H1 (cell line): ENCODE results near the gene PASD1. TPM values are rescaled to one million over a fixed set of nuclear protein-coding genes. Genes with fewer than 3 reads are reported as not detected.
A peak's percentile ranks its signal among the peaks of the same experiment; 100 is the strongest.

Source experiments
- CTCF ChIA-PET: fragments of 300-600 bp; sonication (Branson Sonifier 250); formaldehyde crosslinking; loops from one replicate; lab custom pipeline; 2021; ENCODE audit not compliant: partially characterized antibody; lab: Charles Lee
- POLR2A ChIA-PET: fragments of 300-600 bp; sonication (Branson Sonifier 250); formaldehyde crosslinking; loops from one replicate; lab custom pipeline; 2021; ENCODE audit warnings: inconsistent platforms; ENCODE audit not compliant: partially characterized antibody; lab: Charles Lee
- DNase-seq, 2 experiments: peaks; one replicate each; pipeline versions ENCODE4 v3.0.0 to v3.0.0-alpha.2; 2010 to 2022; ENCODE audit warnings: low spot score in 2 of 2, low read depth in 1 of 2, mixed read lengths in 1 of 2
- FAIRE-seq: peaks from 2 replicates; lab custom pipeline; 2011; peaks lifted over from hg19 to GRCh38; lab: Jason Lieb, UNC
- H2AFZ ChIP-seq: 2 replicates; pipeline ENCODE4 v1.8.1; 2012; ENCODE audit warnings: low read length, inconsistent platforms
- H2AK5ac ChIP-seq: 2 replicates; pipeline ENCODE4 v1.6.1; 2013; ENCODE audit warnings: low read depth, low read length
- H2BK120ac ChIP-seq: replicated peaks from 2 replicates; pipeline ENCODE3; 2013; ENCODE audit warnings: low read depth, low read length, inconsistent platforms
- H2BK12ac ChIP-seq: 2 replicates; pipeline ENCODE4 v1.6.1; 2013; ENCODE audit warnings: low read depth, low read length
- H2BK15ac ChIP-seq: 2 replicates; pipeline ENCODE4 v1.6.1; 2013; ENCODE audit warnings: low read length
- H2BK20ac ChIP-seq: 2 replicates; pipeline ENCODE4 v1.6.1; 2013; ENCODE audit warnings: low read length
- H2BK5ac ChIP-seq: 2 replicates; pipeline ENCODE4 v1.6.1; 2013; ENCODE audit warnings: low read depth, low read length
- H3K14ac ChIP-seq: 2 replicates; pipeline ENCODE4 v1.6.1; 2013; ENCODE audit warnings: inconsistent platforms; ENCODE audit not compliant: insufficient read length
- H3K18ac ChIP-seq: 2 replicates; pipeline ENCODE4 v1.6.1; 2013; ENCODE audit warnings: low read length; ENCODE audit errors: extremely low read depth
- H3K23ac ChIP-seq: 2 replicates; pipeline ENCODE4 v1.6.1; 2013; ENCODE audit warnings: inconsistent platforms; ENCODE audit not compliant: insufficient read length
- H3K23me2 ChIP-seq: 2 replicates; pipeline ENCODE4 v1.6.1; 2013; ENCODE audit warnings: low read depth, low read length
- H3K27ac ChIP-seq: 2 replicates; pipeline ENCODE4 v1.6.1; 2011; ENCODE audit warnings: low read depth, low read length, inconsistent platforms
- H3K27me3 ChIP-seq, 4 experiments: replicated peaks in 1 of 4; 1 replicate in 1 of 4; 2 replicates in 3 of 4; pipeline versions ENCODE4 v1.6.1 to v1.8.1; 2011 to 2013; ENCODE audit warnings: low read length in 3 of 4, mild to moderate bottlenecking in 3 of 4, inconsistent platforms in 2 of 4, mixed read lengths in 2 of 4, moderate library complexity in 1 of 4; ENCODE audit not compliant: control insufficient read depth in 3 of 4, insufficient read depth in 3 of 4; ENCODE audit errors: extremely low read depth in 1 of 4
- H3K36me3 ChIP-seq, 4 experiments: 2 replicates each; pipeline versions ENCODE4 v1.6.1 to v1.8.1; 2011 to 2013; ENCODE audit warnings: mild to moderate bottlenecking in 4 of 4, low read length in 3 of 4, moderate library complexity in 2 of 4, control low read depth in 1 of 4, inconsistent platforms in 1 of 4; ENCODE audit not compliant: insufficient read depth in 4 of 4, control insufficient read depth in 2 of 4
- H3K4ac ChIP-seq: replicated peaks from 2 replicates; pipeline ENCODE3; 2013; ENCODE audit warnings: low read length, low read depth, mixed read lengths, inconsistent platforms; ENCODE audit not compliant: insufficient read length
- H3K4me1 ChIP-seq, 4 experiments: replicated peaks in 1 of 4; 1 replicate in 1 of 4; 2 replicates in 3 of 4; pipeline versions ENCODE4 v1.6.1 to v1.8.1; 2011 to 2013; ENCODE audit warnings: low read length in 3 of 4, inconsistent platforms in 2 of 4, mixed read lengths in 1 of 4; ENCODE audit not compliant: insufficient read depth in 4 of 4, control insufficient read depth in 3 of 4
- H3K4me2 ChIP-seq, 2 experiments: 2 replicates each; pipeline versions ENCODE4 v1.6.1 to v1.8.1; 2011 to 2013; ENCODE audit warnings: low read depth in 2 of 2, low read length in 2 of 2, control low read depth in 1 of 2, inconsistent platforms in 1 of 2, mild to moderate bottlenecking in 1 of 2; ENCODE audit not compliant: insufficient read depth in 1 of 2
- H3K4me3 ChIP-seq, 4 experiments: fragments of 200-600, 300-600 bp in 1 of 4; sonication (generic), shearing (Covaris generic), sonication (Bioruptor Twin) in 1 of 4; 2 replicates each; pipeline versions ENCODE4 v1.5.1 to v1.8.1; 2011 to 2016; ENCODE audit warnings: low read length in 4 of 4, low read depth in 3 of 4, control low read depth in 2 of 4, inconsistent platforms in 2 of 4, mild to moderate bottlenecking in 2 of 4, mixed read lengths in 1 of 4, moderate library complexity in 1 of 4; ENCODE audit not compliant: insufficient read depth in 2 of 4; ENCODE audit errors: extremely low read depth in 1 of 4
- H3K56ac ChIP-seq: replicated peaks from 2 replicates; pipeline ENCODE3; 2013; ENCODE audit warnings: low read depth, mild to moderate bottlenecking, mixed read lengths, low read length, inconsistent platforms; ENCODE audit not compliant: insufficient read length
- H3K79me1 ChIP-seq: 2 replicates; pipeline ENCODE4 v1.6.1; 2013; ENCODE audit warnings: low read depth, low read length, control low read depth
- H3K79me2 ChIP-seq, 2 experiments: 2 replicates each; pipeline versions ENCODE4 v1.6.1 to v1.8.1; 2012 to 2013; ENCODE audit warnings: low read length in 2 of 2, mild to moderate bottlenecking in 2 of 2, inconsistent platforms in 1 of 2; ENCODE audit not compliant: insufficient read depth in 2 of 2, control insufficient read depth in 1 of 2
- H3K9ac ChIP-seq, 4 experiments: replicated peaks in 1 of 4; 1 replicate in 1 of 4; 2 replicates in 3 of 4; pipeline versions ENCODE4 v1.6.1 to v1.8.1; 2011 to 2013; ENCODE audit warnings: low read depth in 3 of 4, low read length in 3 of 4, control low read depth in 2 of 4, mild to moderate bottlenecking in 2 of 4, moderate library complexity in 2 of 4, inconsistent platforms in 1 of 4; ENCODE audit errors: extremely low read depth in 1 of 4
- H3K9me3 ChIP-seq, 2 experiments: 2 replicates each; pipeline versions ENCODE4 v1.6.1 to v1.8.1; 2012 to 2013; ENCODE audit warnings: mild to moderate bottlenecking in 2 of 2, moderate library complexity in 2 of 2, control low read depth in 1 of 2, inconsistent platforms in 1 of 2, low read depth in 1 of 2, low read length in 1 of 2, mixed read lengths in 1 of 2; ENCODE audit not compliant: insufficient read depth in 2 of 2
- H4K20me1 ChIP-seq, 2 experiments: replicated peaks in 1 of 2; 2 replicates each; pipeline versions ENCODE3 to v1.8.1; 2011 to 2013; ENCODE audit warnings: inconsistent platforms in 2 of 2, low read length in 2 of 2, mild to moderate bottlenecking in 1 of 2; ENCODE audit not compliant: insufficient read depth in 2 of 2, control insufficient read depth in 1 of 2
- H4K5ac ChIP-seq: 2 replicates; pipeline ENCODE4 v1.6.1; 2013; ENCODE audit warnings: low read length, low read depth, mixed read lengths, inconsistent platforms; ENCODE audit not compliant: insufficient read length
- H4K8ac ChIP-seq: 2 replicates; pipeline ENCODE4 v1.8.0; 2013; ENCODE audit warnings: mild to moderate bottlenecking, moderate library complexity, low read length, inconsistent platforms; ENCODE audit not compliant: insufficient read depth; ENCODE audit errors: extremely low read depth
- H4K91ac ChIP-seq: replicated peaks from 2 replicates; pipeline ENCODE3; 2013; ENCODE audit warnings: low read length, mixed read lengths, inconsistent platforms; ENCODE audit not compliant: insufficient read length
- CHD1 ChIP-seq: IDR thresholded peaks from 2 replicates; pipeline ENCODE4 v1.6.1; 2012; ENCODE audit warnings: low read depth, low read length, improper control_type of control experiment
- CHD2 ChIP-seq: IDR thresholded peaks from 2 replicates; pipeline ENCODE4 v1.6.1; 2012; ENCODE audit warnings: low read length, improper control_type of control experiment
- CTBP2 ChIP-seq: IDR thresholded peaks from 2 replicates; pipeline ENCODE4 v1.7.0; 2011; ENCODE audit warnings: borderline replicate concordance, mild to moderate bottlenecking, moderate library complexity, mixed read lengths, low read length; ENCODE audit not compliant: insufficient read depth, insufficient read length
- EP300 ChIP-seq, 2 experiments: IDR thresholded peaks; 1 replicate in 1 of 2; 2 replicates in 1 of 2; pipeline ENCODE4 v1.6.1; 2011 to 2012; ENCODE audit warnings: low read depth in 2 of 2, low read length in 2 of 2, mild to moderate bottlenecking in 2 of 2, borderline replicate concordance in 1 of 2, inconsistent platforms in 1 of 2, moderate library complexity in 1 of 2
- GTF2F1 ChIP-seq: IDR thresholded peaks from 2 replicates; pipeline ENCODE4 v1.6.1; 2012; ENCODE audit warnings: low read depth, low read length, improper control_type of control experiment, borderline replicate concordance
- HDAC6 ChIP-seq: IDR thresholded peaks from one replicate; pipeline ENCODE4 v1.7.1; 2012; ENCODE audit warnings: low read depth, mild to moderate bottlenecking, inconsistent platforms, low read length, moderate library complexity
- KDM5A ChIP-seq: fragments of 200-600 bp; IDR thresholded peaks from 2 replicates; pipeline ENCODE4 v1.7.1; 2012; ENCODE audit warnings: mild to moderate bottlenecking, low read length, inconsistent platforms, mixed read lengths
- NANOG ChIP-seq: IDR thresholded peaks from 2 replicates; pipeline ENCODE4 v1.6.1; 2011; ENCODE audit warnings: low read length, low read depth, mild to moderate bottlenecking, inconsistent platforms; ENCODE audit not compliant: insufficient read depth, poor library complexity, severe bottlenecking
- RAD21 ChIP-seq, 2 experiments: IDR thresholded peaks in 1 of 2; conservative IDR thresholded peaks in 1 of 2; 2 replicates each; pipeline ENCODE4 v1.6.1; 2011; ENCODE audit warnings: low read depth in 2 of 2, low read length in 2 of 2, improper control_type of control experiment in 1 of 2, inconsistent platforms in 1 of 2, mild to moderate bottlenecking in 1 of 2, moderate library complexity in 1 of 2
- SIN3A ChIP-seq, 2 experiments: IDR thresholded peaks in 1 of 2; conservative IDR thresholded peaks in 1 of 2; 2 replicates each; pipeline ENCODE4 v1.6.1; 2011 to 2012; ENCODE audit warnings: low read length in 2 of 2, improper control_type of control experiment in 1 of 2, low read depth in 1 of 2, mild to moderate bottlenecking in 1 of 2
- TEAD4 ChIP-seq: IDR thresholded peaks from 2 replicates; pipeline ENCODE4 v1.6.1; 2012; ENCODE audit warnings: low read depth, low read length, inconsistent platforms, mixed read lengths
- USF2 ChIP-seq: IDR thresholded peaks from 2 replicates; pipeline ENCODE4 v1.6.1; 2011; ENCODE audit warnings: low read length, improper control_type of control experiment
- WGBS, 2 experiments: shearing (Covaris generic) in 1 of 2; methylation state at CpG; one replicate each; pipeline versions ENCODE4 v1.1.6 to v1.1.7; 2013 to 2015; ENCODE audit warnings: low lambda C conversion rate in 2 of 2, mixed read lengths in 2 of 2, inconsistent platforms in 1 of 2, low coverage in 1 of 2, missing lambda C conversion rate in 1 of 2; ENCODE audit not compliant: insufficient replicate concordance in 2 of 2, insufficient coverage in 1 of 2, insufficient read length in 1 of 2; ENCODE audit errors: extremely low coverage in 1 of 2, missing lambda C conversion rate in 1 of 2; 5-methylcytosine and 5-hydroxymethylcytosine counted together
- polyA plus RNA-seq, 7 experiments: library from polyadenylated mRNA; depleted of rRNA in 3 of 7; stranded (reverse) in 5 of 7; unstranded in 2 of 7; fragments of >200 nt in 5 of 7; fragments of 200-250 nt in 2 of 7; gene quantifications; 1 replicate in 5 of 7; 2 replicates in 1 of 7; 4 replicates in 1 of 7; pipeline versions ENCODE4 v1.2.1 to v1.2.3, GENCODE V29; 2011 to 2013; ENCODE audit warnings: missing spikeins in 2 of 7, mixed read lengths in 2 of 7
- total RNA-seq: library from RNA; stranded (reverse); fragmentation: NEBNext Ultra II Directional; extraction: Animal tissue kit (Norgen Biotek cat#: 25700); gene quantifications from 2 replicates; pipeline ENCODE4 v1.2.1, GENCODE V29; 2021

Gene PASD1
- total and polyA plus RNA-seq, 2 of the 8 experiments (the other 6 are each of a cell fraction or from before 2014, with no cell fraction given) = 0.03 to 0.09 TPM

DNA sequence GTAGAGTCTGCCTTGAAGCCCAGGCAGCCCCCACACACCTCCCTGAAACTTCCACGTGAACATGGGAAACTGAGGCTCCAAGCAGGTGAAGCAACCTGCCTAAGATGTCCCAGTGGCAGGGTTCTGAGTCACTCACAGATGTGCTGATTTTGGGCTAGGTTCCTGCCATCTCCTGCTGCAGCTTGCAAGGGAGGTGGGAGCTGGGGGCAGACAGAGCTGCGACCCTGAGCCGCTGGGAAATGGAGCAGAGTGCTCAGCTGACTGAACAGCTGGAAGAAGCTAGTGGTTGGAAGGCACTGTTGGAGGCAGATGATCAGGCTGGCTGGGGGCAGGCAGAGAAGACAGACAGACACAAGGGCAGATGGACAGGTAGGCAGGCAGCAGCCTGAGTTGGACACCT, 148.8 kb downstream of the PASD1 start:
- Histone ChIP-seq H3K9ac (no peak overlapping the region), H3K4me2 (no peak overlapping the region), H3K36me3 (no peaks in the 10 kb centered on the region), H2BK15ac (no peak overlapping the region), H2BK12ac (peak overlapping the region; percentile 9; the same call in 1 of the 2 replicates), H2AK5ac (no peak overlapping the region), H4K8ac (no peak overlapping the region), H3K23me2 (no peaks in the 10 kb centered on the region), H3K27me3 (no peaks in the 10 kb centered on the region), H3K4me3 (no peak overlapping the region), H3K4me1 (peaks cover 0 to 4% (median 1%) of the 10 kb centered on the region in 4 experiments; a peak in 3 of 7 replicates), H3K79me2 (no peaks in the 10 kb centered on the region), H2BK120ac (no peak overlapping the region), H4K91ac (no peak overlapping the region), H3K4ac (no peak overlapping the region), H3K14ac (no peak overlapping the region), H2BK20ac (no peak overlapping the region; the same call in 1 of the 2 replicates), H3K27ac (no peak overlapping the region), H4K20me1 (no peaks in the 10 kb centered on the region), H3K56ac (no peak overlapping the region), H3K79me1 (no peaks in the 10 kb centered on the region), H2AFZ (no peak overlapping the region), H3K18ac (no peak overlapping the region), H3K23ac (no peak overlapping the region), H3K9me3 (no peaks in the 10 kb centered on the region), H2BK5ac (no peak overlapping the region), H4K5ac (no peak overlapping the region)
- DNase-seq (no peak), FAIRE-seq (no peak)
- CTCF ChIA-PET = interaction anchor here (0.6 to 2.6 kb wide), 11 partner anchors 9 to 1109 kb away, joined by 3 to 9 read pairs (median 4); no protein-coding TSS in a partner anchor
- POLR2A ChIA-PET = no interaction called here
- 83% methylated on average over 1 of the region's 3 CpGs; no CpG with 5 or more reads in 1 of the 2 experiments for WGBS, 2 experiments
- TF ChIP-seq HDAC6 = no peak
- TF ChIP-seq SIN3A (conservative IDR thresholded peaks at IDR 0.05 in 1 of 2, IDR thresholded peaks at IDR 0.05 in 1 of 2; ENCODE audit: low read depth in 1 of 2, low read length in 2 of 2) = no peak
- TF ChIP-seq CTBP2 = no peak
- TF ChIP-seq USF2 = no peak
- no peak for TF ChIP-seq KDM5A
- no peak for TF ChIP-seq EP300 (IDR thresholded peaks at IDR 0.05; ENCODE audit: borderline replicate concordance in 1 of 2, low read depth in 2 of 2, low read length in 2 of 2)
- no peak for TF ChIP-seq GTF2F1
- TF ChIP-seq NANOG = no peak
- no peak for TF ChIP-seq RAD21 (IDR thresholded peaks at IDR 0.05 in 1 of 2, conservative IDR thresholded peaks at IDR 0.05 in 1 of 2; ENCODE audit: low read depth in 2 of 2, low read length in 2 of 2)
- TF ChIP-seq CHD2 = no peak
- no peak for TF ChIP-seq TEAD4
- TF ChIP-seq CHD1 = no peak
